NCI-H1694 (cell line): ENCODE results near the gene TANK.
"Not testable (repeated sequence)": the region's sequence is repeated elsewhere in the genome, so short reads cannot be mapped to it uniquely, and the experiment has no call there.

ENCODE experiments used
- DNase-seq: peaks from one replicate; lab custom pipeline; 2025; lab: John Stamatoyannopoulos, UW

The TANK gene

GRCh38 chr2:161160226-161161073 lies at the start of gene TANK:
Gene TANK (plus strand): TSS chr2:161160428. CDS start chr2:161179663, 19,235 bp downstream.
- DNase-seq, result peak; percentile 91

- no peak for DNase-seq
Observed at GRCh38 chr2:161111531-161111930, 48.7 kb upstream of the TANK start.

DNA sequence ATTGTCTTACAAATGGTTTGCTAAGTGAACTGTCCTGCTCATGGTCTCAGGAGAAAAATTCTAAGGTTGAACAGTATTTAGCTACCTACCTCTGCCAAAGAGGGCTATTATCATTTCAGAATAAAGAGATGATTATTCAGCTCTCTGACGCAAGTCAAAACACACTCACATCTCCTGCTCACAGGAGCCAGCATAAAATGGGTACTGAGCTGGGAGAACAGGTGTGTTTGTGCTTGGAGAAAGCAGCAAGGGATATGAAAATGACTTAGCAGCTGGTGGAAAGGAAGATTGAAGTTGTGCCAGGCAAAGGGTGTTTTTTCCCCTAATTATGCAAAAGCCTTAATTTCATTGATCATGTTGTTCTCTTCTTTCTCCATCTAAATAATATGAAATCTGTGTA lies 47.3 kb upstream of the TANK start:
- no peak for DNase-seq

GRCh38 chr2:161113693-161114575 lies 46.3 kb upstream of the TANK start:
- no peak for DNase-seq

DNA sequence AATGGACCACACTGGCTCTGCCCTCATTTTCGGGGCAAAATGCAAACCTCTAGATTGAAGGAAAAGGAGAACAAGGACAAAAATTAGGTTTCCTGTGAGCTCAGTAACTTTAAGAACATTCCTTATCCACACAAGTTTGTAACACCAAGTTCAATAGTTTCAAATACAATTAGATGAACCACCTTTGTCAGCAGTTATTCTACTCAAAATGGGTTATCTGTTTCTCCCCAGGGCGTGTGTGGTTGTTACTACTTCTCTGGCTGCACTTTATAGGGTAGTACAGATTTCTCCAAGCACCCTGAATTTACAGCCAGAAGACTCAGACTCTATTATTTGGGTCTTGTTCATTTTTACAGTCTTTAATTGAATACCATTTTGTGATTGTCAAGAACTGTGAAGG lies 45.0 kb upstream of the TANK start:
- DNase-seq, result no peak

- DNase-seq, result no peak
Observed at GRCh38 chr2:161115605-161116380, 44.4 kb upstream of the TANK start.

- DNase-seq, result no peak
Observed at GRCh38 chr2:161116509-161116908, 43.7 kb upstream of the TANK start.

- no peak for DNase-seq
Observed at GRCh38 chr2:161117506-161117905, 42.7 kb upstream of the TANK start.

DNA sequence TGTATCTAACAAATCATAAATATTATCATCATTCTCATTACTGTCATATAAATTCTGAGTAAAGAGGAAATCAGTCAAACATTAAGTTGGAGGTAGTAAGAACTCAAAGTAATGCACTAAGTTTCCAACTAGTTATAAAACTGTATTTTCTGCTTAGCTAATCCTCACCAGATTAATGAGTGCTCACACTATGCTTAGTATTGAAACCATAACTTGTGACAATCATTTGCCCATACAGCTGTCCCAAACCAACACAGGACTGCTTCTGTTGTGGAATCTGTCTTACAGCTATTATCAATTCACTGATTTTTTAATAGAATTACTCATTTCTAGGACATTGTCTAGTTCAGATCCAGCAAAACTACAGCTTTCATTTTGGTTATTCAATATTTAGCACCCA lies 41.5 kb upstream of the TANK start:
- no peak for DNase-seq

DNA sequence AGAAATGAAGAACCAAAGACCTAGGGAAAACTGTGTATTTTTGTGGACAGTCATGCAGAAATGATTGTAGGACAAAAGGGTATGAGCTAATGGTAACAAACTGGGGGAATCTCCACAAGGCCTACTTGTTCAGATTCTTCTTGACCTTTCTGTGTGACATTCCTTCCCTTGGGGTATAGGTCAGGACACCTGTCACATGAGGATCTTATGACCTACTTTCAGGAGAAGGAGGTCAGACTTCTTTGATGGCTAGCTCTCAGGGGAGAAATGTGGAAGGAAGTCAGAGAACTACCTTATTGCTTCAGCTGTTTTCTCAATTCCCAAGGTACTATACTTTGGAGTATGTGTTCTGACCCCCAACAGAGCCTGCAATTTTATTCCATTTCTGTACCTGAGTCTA lies 40.7 kb upstream of the TANK start:
- no peak for DNase-seq

GRCh38 chr2:161120775-161121174 lies 39.5 kb upstream of the TANK start:
- DNase-seq, result no peak

GRCh38 chr2:161121622-161122021 lies 38.6 kb upstream of the TANK start:
- DNase-seq, result no peak

GRCh38 chr2:161122772-161123530 lies 37.3 kb upstream of the TANK start:
- DNase-seq, result no peak

DNA sequence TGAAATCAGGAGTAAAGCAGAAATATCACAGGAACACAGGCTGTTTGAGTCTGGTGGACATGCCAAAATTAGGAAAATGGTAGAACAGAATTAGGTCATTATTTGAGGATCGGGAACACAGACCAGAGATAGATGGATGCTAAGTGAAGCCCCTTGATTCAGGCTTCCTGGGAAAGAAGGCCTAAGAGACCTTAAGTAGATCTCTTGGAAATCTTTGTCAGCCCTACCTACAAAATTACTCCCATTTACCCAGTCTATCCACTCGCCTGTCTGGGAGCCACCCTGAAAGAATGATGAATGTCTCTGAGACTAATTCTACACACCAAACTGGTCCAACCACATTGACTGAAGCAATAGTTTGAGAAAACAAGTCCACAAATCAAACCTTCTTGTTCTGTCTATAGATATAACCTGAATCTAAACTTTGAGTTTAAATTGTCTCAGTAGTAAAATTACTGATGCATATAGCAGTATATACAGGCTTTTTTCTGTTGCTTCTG lies 36.6 kb upstream of the TANK start:
- no peak for DNase-seq

- no peak for DNase-seq
Observed at GRCh38 chr2:161124201-161124600, 36.0 kb upstream of the TANK start.

DNA sequence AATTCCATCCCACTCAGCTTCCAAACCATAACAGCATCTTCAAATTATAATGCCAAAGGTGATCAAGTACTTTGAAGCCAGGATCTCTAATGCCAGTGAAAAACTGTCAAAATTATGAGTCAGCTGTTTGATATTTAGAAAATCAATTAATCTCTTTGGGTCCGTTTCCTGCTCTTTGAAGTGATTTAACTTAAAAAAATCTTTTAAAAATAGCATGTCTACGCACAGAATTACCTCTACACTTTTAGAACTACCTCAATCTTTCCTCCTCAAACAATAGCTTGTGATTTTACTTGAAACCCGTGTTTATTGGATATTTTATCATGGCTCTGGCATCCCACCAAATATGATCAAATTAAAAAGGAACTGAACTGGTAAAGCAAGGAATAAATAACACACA lies 31.3 kb upstream of the TANK start:
- DNase-seq, result no peak

GRCh38 chr2:161130354-161130753 lies 29.9 kb upstream of the TANK start:
- no peak for DNase-seq

DNA sequence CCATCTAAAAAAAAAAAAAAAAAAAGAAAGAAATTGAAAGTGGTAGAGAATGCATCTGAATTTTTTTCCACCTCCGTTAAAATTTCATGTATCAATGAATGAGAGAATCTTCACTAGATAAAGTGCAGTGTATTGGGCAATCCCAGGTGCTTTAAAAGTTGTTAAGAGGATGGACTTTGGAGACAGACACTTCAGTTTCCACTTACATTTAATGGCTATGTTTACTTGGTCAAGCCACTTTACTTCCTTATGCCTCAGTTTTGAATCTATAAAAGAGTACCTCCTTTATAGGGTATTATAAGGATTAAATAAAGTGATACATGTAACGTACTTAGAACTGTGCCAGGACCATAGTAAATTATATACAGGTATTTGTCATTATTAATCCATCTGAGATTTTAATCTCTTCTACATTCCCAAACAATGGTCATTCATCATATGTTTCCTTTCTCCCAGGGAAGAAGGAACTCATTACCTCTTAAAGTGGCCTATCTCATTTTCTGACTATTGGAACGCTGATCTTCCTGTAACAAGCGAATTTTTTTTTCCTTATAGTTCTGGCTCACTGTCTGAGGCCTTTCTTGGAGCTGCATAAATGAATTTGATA lies 29.1 kb upstream of the TANK start:
- DNase-seq, result no peak

DNA sequence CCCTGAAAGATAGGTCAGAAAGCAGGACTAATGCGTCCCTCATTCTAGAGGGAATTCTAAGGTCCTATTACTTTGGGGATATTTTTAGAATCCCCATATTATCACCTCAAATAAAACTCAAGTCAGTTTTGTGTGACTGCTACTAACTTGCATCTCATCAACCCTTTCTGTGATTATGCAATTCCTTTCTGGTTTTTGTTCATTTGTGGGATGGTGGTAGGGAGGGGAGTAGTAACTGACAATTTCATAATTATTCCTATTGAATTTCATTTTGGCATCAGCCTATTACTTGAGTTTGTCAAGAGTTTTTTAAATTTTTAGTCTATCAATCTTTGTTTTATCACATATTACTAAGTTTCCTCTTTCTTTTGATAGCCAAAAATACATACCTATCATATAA lies 28.4 kb upstream of the TANK start:
- no peak for DNase-seq

GRCh38 chr2:161132384-161132783 lies 27.8 kb upstream of the TANK start:
- not testable (repeated sequence) for DNase-seq

DNA sequence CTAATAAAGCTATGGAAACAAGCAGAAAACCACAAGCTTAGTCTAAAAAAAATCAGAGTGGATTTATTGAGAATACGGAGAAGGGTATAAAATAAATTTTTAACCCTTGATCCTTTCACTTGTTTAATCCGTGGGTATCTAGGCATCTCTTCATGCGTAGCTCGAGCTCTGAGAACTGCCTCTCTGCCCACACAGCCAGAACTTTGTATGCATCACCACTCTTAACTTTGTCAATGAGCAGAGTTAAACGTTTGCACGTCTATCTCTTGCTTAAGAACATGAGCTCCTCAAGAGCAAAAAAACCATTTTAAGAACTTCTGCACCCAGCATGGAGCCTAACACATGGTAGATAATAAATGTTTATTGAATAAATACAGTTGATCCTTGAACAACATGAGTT lies 26.9 kb upstream of the TANK start:
- DNase-seq, result no peak
